Measurements from ENCODE around the gene AICDA.

DNA sequence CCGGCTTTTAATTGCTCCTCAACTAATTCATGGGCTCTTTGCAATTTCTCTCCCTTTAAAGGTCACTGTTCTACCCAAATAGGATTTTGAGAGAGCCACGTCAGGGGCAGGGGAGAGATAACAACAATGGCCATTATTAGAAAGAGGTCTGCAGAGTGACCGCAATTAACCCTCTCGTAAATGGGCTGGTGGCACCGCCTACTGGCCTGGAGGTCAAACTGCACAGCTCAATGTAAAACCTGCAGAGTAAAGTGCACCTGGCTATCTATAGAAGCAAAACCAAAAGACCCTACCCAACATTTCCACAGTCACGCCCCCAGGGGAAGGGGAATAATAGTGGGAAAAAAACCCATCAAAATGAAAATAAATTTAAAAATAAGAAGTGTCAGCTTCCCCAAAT is 50.3 kb downstream of the AICDA start:
- TF ChIP-seq, protein P1, sequence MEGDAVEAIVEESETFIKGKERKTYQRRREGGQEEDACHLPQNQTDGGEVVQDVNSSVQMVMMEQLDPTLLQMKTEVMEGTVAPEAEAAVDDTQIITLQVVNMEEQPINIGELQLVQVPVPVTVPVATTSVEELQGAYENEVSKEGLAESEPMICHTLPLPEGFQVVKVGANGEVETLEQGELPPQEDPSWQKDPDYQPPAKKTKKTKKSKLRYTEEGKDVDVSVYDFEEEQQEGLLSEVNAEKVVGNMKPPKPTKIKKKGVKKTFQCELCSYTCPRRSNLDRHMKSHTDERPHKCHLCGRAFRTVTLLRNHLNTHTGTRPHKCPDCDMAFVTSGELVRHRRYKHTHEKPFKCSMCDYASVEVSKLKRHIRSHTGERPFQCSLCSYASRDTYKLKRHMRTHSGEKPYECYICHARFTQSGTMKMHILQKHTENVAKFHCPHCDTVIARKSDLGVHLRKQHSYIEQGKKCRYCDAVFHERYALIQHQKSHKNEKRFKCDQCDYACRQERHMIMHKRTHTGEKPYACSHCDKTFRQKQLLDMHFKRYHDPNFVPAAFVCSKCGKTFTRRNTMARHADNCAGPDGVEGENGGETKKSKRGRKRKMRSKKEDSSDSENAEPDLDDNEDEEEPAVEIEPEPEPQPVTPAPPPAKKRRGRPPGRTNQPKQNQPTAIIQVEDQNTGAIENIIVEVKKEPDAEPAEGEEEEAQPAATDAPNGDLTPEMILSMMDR (IDR thresholded peaks at IDR 0.05) = no peak
- TF ChIP-seq POLR2A (IDR thresholded peaks at IDR 0.05) = no peak
